Measurements from ENCODE around the gene LPA.

LPA gene

GRCh38 chr6:160668589-160668988, 4.5 kb upstream of the LPA start:
- no peaks in the 10 kb centered on the region for H3K9me3 ChIP-seq (ENCODE audit: insufficient read depth, low read length)
- no peaks in the 10 kb centered on the region for H3F3A ChIP-seq (ENCODE audit: insufficient read depth)
- H3K4me3 ChIP-seq (ENCODE audit: insufficient read depth, low read length, poor library complexity, severe bottlenecking), result no peak overlapping the region
- H3K79me2 ChIP-seq (ENCODE audit: insufficient read depth, low read length), result no peaks in the 10 kb centered on the region
- H3K4me2 ChIP-seq (ENCODE audit: low read depth, low read length, poor library complexity, severe bottlenecking), result no peak overlapping the region
- no peak overlapping the region for H2AFZ ChIP-seq (ENCODE audit: low read depth, low read length, severe bottlenecking)
- no peak overlapping the region for H3K9ac ChIP-seq (ENCODE audit: low read length)
- H3K27ac ChIP-seq (ENCODE audit: low read depth, low read length), result no peak overlapping the region
- TF ChIP-seq EZH2phosphoT487 (conservative IDR thresholded peaks at IDR 0.05; ENCODE audit: low read length), result no peak
- TF ChIP-seq CTCF (IDR thresholded peaks at IDR 0.05; ENCODE audit: insufficient read depth, low read length, poor library complexity, severe bottlenecking), result no peak
- H3K9me2 ChIP-seq (replicated peaks; ENCODE audit: insufficient read depth, low read length), result no peaks in the 10 kb centered on the region
- H4K20me1 ChIP-seq (ENCODE audit: low read depth, low read length), result no peaks in the 10 kb centered on the region
- H3K27me3 ChIP-seq (ENCODE audit: low read length), result no peaks in the 10 kb centered on the region
- H3K36me3 ChIP-seq (ENCODE audit: low read length), result no peaks in the 10 kb centered on the region

- Histone ChIP-seq H3K4me3 (ENCODE audit: insufficient read depth, low read length, poor library complexity, severe bottlenecking) (no peak overlapping the region), H3K27me3 (ENCODE audit: low read length) (no peaks in the 10 kb centered on the region), H3K27ac (ENCODE audit: low read depth, low read length) (no peak overlapping the region), H3K36me3 (ENCODE audit: low read length) (no peaks in the 10 kb centered on the region), H3K9me3 (ENCODE audit: insufficient read depth, low read length) (no peaks in the 10 kb centered on the region), H3F3A (ENCODE audit: insufficient read depth) (no peaks in the 10 kb centered on the region), H4K20me1 (ENCODE audit: low read depth, low read length) (no peaks in the 10 kb centered on the region), H2AFZ (ENCODE audit: low read depth, low read length, severe bottlenecking) (no peak overlapping the region), H3K9ac (ENCODE audit: low read length) (no peak overlapping the region), H3K9me2 (replicated peaks; ENCODE audit: insufficient read depth, low read length) (no peaks in the 10 kb centered on the region), H3K79me2 (ENCODE audit: insufficient read depth, low read length) (no peaks in the 10 kb centered on the region), H3K4me2 (ENCODE audit: low read depth, low read length, poor library complexity, severe bottlenecking) (no peak overlapping the region)
- TF ChIP-seq EZH2phosphoT487 (conservative IDR thresholded peaks at IDR 0.05; ENCODE audit: low read length) (no peak), CTCF (IDR thresholded peaks at IDR 0.05; ENCODE audit: insufficient read depth, low read length, poor library complexity, severe bottlenecking) (peak; percentile 78)
Measured at GRCh38 chr6:160667639-160668481, 3.8 kb upstream of the LPA start.

GRCh38 chr6:160662842-160663241, 1.2 kb downstream of the LPA start:
- no peak overlapping the region for H3K4me3 ChIP-seq (ENCODE audit: insufficient read depth, low read length, poor library complexity, severe bottlenecking)
- no peaks in the 10 kb centered on the region for H3K27me3 ChIP-seq (ENCODE audit: low read length)
- no peak overlapping the region for H3K9ac ChIP-seq (ENCODE audit: low read length)
- H4K20me1 ChIP-seq (ENCODE audit: low read depth, low read length), result no peaks in the 10 kb centered on the region
- H3K9me2 ChIP-seq (replicated peaks; ENCODE audit: insufficient read depth, low read length), result no peaks in the 10 kb centered on the region
- H3K4me2 ChIP-seq (ENCODE audit: low read depth, low read length, poor library complexity, severe bottlenecking), result no peak overlapping the region
- H2AFZ ChIP-seq (ENCODE audit: low read depth, low read length, severe bottlenecking), result no peak overlapping the region
- no peak overlapping the region for H3K27ac ChIP-seq (ENCODE audit: low read depth, low read length)
- H3K36me3 ChIP-seq (ENCODE audit: low read length), result no peaks in the 10 kb centered on the region
- no peaks in the 10 kb centered on the region for H3F3A ChIP-seq (ENCODE audit: insufficient read depth)
- no peaks in the 10 kb centered on the region for H3K79me2 ChIP-seq (ENCODE audit: insufficient read depth, low read length)
- no peak for TF ChIP-seq EZH2phosphoT487 (conservative IDR thresholded peaks at IDR 0.05; ENCODE audit: low read length)
- no peak for TF ChIP-seq CTCF (IDR thresholded peaks at IDR 0.05; ENCODE audit: insufficient read depth, low read length, poor library complexity, severe bottlenecking)
- H3K9me3 ChIP-seq (ENCODE audit: insufficient read depth, low read length), result no peaks in the 10 kb centered on the region

Data from SU-DHL-6 (cell line).